HG03520 (cell line): ENCODE data around the gene DNAJC15.
"Not testable (repeated sequence)": the region's sequence is repeated elsewhere in the genome, so short reads cannot be mapped to it uniquely, and the experiment has no call there.

Experiments
- ATAC-seq: cut with Tn5 transposase; IDR thresholded peaks from one replicate; pipeline ENCODE4 v1.9.1; 2021; ENCODE audit warnings: mild to moderate bottlenecking, moderate library complexity; ENCODE audit not compliant: unreplicated experiment

Gene DNAJC15

DNA sequence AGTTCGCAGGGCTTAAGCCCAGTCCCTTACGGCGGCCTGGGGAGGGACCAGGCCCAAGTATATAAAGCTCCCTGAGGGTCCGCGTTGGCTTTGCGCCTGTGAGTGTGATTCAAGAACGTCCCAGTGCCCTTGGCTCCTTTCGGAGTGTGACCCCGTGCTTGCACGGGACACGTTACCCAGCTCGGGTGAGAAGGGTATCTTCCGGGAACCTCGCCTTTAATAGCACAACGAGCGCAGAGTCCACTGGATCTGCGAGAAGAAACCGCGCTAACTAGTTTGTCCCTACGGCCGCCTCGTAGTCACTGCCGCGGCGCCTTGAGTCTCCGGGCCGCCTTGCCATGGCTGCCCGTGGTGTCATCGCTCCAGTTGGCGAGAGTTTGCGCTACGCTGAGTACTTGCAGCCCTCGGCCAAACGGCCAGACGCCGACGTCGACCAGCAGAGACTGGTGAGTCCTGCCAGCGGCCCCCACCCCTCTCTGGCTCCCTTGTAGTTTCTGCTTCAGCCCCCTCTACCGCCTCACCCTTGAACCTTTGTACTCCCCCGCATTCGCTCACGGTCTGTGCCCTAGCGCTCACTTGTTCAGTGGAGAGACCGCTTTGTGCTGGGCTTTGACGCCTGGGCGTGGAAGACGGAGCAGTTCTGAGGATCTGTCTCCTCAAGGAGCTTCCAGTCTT is at the start of gene DNAJC15:
TSS of gene DNAJC15 (plus strand) at position 298 of the 675 bp plus-strand sequence. CDS start at position 339, 41 bp downstream.
- ATAC-seq, result peak; percentile 75

- ATAC-seq, result no peak
Measured at GRCh38 chr13:42976066-42976465, 47.3 kb upstream of the DNAJC15 start.

DNA sequence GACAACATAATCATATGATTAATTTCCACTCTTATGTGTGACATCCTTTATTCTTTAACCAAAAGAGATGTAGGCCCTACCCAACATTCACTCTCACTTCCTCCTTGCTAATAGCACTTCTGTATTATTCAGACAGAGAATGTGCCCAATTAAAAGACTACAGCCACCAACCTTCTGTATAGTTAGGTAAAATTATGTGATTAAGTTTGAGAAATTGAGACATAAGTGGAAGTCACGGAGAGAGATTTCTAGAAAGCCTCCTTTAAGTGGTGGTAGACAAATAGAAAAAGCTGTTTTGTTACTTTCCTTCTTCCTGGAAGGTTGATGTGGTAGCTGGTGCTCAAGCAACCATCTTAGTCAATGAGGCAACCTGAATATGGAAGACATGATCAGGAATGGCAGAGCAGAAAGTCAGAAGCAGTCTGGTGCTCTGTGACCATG is 46.1 kb upstream of the DNAJC15 start:
- ATAC-seq, result no peak

- no peak for ATAC-seq
Measured at GRCh38 chr13:42981317-42981716, 42.1 kb upstream of the DNAJC15 start.

DNA sequence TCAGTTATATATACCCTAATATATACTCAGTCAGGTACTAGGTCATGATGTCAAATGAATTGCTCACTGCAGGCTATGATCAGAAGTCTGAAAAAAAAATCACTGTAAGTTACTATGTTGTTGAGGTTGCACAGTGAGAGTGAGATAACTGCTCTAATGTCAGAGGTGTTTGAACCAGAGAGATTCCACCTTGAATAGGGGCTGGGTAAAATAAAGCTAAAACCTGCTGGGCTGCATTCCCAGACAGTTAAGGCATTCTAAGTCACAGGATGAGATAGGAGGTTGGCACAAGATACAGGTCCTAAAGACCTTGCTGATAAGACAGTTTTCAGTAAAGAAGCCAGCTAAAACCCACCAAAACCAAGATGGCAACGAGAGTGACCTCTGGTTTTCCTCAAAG is 41.5 kb upstream of the DNAJC15 start:
- ATAC-seq, result no peak

DNA sequence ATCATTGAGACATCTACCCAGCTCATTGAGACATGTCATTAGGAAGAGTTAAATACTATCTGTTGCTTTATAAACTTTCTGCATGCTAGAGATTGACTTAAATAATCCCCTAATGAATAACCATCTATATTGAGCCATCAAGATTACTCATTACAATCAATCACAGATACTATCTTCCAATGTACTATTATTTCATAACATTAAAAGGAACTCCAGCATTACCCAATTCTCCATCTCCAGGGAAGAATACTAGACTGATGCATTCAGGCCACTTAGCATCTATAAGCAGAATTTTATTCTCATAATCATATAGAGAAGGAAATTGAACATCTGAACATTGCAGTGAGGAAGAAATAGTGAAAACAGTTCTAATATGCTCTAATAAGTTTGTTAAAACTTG is 39.4 kb upstream of the DNAJC15 start:
- ATAC-seq, result no peak

DNA sequence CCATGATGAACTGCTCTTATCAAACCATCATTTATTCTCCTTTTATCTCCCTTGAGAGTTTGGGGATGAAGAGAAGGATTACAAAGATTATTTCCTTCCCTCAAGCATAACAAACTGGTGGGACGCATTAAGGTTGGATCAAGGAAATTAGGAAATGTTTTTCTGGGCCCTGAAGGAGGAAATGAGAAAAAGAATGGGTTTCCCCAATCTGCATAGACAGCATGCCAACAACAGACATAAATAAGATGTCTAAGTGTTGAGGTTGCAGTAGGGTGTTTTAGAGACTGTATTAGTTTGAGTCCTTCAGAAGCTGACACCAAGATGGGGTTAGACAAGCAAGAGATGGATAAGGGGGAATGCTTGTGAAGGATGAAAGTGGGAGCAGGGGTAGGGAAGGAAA is 38.7 kb upstream of the DNAJC15 start:
- ATAC-seq, result no peak

GRCh38 chr13:42985312-42986175 is 37.8 kb upstream of the DNAJC15 start:
- ATAC-seq, result no peak

GRCh38 chr13:42986176-42986574 is 37.2 kb upstream of the DNAJC15 start:
- no peak for ATAC-seq

- ATAC-seq, result no peak
Measured at GRCh38 chr13:42990291-42991232, 32.8 kb upstream of the DNAJC15 start.

DNA sequence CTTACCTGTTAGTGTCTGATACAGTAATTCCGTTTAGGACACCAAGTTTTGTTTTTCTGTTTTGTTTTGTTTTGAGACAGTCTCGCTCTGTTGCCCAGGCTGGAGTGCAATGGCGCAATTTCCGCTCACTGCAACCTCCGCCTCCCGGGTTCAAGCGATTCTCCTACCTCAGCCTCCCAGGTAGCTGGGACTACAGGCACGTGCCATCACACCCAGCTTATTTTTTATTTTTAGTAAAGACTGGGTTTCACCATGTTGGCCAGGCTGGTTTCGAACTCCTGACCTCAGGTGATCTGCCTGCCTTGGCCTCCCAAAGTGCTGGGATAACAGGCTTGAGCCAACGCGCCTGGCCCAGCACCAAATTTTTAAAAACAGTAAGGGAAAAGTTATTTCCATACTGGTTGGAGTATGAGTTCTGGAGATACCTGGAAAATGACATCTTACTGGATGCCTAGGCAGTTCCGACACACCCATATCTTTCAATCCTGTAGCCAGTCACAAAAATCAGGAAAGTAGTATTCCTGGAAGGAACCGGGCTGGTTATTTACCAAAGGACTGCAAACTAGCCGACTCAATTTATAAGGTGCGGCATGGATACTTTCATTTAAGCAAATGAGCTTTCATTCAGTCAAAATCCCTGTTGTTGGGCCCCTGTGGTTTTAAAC is 32.0 kb upstream of the DNAJC15 start:
- ATAC-seq, result not testable (repeated sequence)

- peak; percentile 56 for ATAC-seq
Measured at GRCh38 chr13:42991898-42992763, 31.3 kb upstream of the DNAJC15 start, which contains the start of gene EPSTI1. EPSTI1 (minus strand) TSS chr13:42992241; CDS start chr13:42992165, 76 bp downstream.

DNA sequence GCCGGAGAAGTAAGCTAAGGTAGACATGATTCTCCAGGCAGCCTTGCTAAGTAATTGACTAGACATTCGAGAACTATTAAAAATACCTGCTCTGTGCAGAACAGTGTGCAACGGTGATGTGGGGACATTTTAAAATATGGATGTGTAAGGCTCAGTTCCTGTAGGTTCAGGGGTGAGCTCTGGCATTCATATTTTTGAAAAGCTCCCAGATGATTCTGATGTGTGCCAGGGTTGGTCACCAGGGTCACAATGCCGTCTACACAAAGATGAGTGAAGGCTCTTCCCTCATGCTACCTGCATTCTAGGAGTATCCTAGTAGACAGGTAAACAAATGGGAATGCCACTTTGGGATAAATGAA is 30.6 kb upstream of the DNAJC15 start:
- peak; percentile 6 for ATAC-seq

- ATAC-seq, result no peak
Measured at GRCh38 chr13:42994878-42995277, 28.5 kb upstream of the DNAJC15 start.

DNA sequence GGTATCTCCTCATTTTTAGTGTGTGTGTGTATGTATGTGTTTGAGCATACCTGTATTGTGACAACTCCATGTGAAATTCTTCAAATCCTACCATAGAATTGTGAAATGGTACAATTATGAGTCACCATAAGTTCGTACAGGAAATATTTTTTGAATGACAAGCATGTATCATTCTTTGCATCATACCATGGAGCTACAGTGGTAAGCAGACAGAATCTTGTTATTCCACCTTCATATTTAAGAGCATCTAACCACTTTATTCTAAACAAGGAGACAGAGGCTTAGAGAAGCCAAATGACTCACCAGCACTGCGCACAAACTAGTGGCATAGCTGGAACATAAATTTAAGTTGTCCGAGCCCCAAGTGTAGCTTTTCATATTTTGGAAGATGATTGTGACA is 26.8 kb upstream of the DNAJC15 start:
- ATAC-seq, result no peak

DNA sequence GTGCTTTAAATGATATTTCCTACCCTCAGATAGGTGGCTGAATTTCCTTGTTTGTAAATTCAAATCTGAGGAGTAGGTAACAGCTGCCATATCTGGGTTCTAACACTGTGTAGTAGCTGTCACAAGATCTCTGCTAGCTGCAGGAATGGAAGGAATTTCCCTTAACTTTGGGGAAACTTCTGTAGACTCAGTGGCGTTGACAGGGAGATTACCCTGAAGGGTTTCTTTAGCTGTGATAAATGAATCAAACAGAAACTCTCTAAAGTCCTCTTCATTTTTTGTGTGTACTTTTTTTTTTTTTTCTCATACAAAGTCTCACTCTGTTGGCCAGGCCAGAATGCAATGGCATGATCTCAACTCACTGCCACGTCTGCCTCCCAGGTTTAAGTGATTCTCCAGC is 26.0 kb upstream of the DNAJC15 start:
- ATAC-seq, result no peak

GRCh38 chr13:42999491-42999890 is 23.9 kb upstream of the DNAJC15 start:
- no peak for ATAC-seq

GRCh38 chr13:43000676-43001075 is 22.7 kb upstream of the DNAJC15 start:
- ATAC-seq, result no peak

- no peak for ATAC-seq
Measured at GRCh38 chr13:43002021-43002420, 21.4 kb upstream of the DNAJC15 start.

DNA sequence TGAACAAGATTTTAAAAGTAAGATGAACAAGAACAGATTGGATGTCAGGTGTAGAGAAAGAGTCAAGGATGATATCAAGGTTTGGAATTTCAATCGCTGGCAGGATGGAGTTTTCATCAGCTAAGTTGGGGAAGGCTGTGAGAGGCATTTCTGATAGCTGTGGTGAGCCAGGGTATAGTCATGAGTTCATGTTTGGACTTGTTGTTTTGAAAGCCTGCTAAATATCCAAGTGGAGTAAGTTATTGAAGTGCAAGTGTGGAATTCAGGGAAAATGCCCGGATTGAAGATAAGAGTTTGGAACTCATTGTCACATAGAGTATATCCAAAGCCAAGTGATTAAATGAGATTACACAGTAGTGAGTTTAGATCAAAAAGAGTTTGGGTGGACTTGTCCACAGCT is 20.4 kb upstream of the DNAJC15 start:
- ATAC-seq, result no peak
